Stomach (tissue), 4 donors: ENCODE results near the gene DCST2.

ENCODE experiments used
- EP300 ChIP-seq: sonication (generic); formaldehyde crosslinking; IDR thresholded peaks from one replicate; pipeline ENCODE4 v1.6.1; 2017; ENCODE audit warnings: antibody characterized with exemption
- POLR2AphosphoS5 ChIP-seq, 3 donors: sonication (generic); formaldehyde crosslinking; IDR thresholded peaks; one replicate each; pipeline ENCODE4 v1.6.1; 2016; ENCODE audit warnings: antibody characterized with exemption in 3 of 3
- TF ChIP-seq, protein P1 (sequence below), 7 experiments: fragments of 450-650 bp in 4 of 7; fragments of 200-600 bp in 3 of 7; sonication (generic) in 3 of 7; IDR thresholded peaks; one replicate each; pipeline ENCODE4 v1.5.1; 2016 to 2019; ENCODE audit warnings: antibody characterized with exemption in 7 of 7, control low read depth in 2 of 7, mild to moderate bottlenecking in 1 of 7

GRCh38 chr1:155030899-155031298, 2.7 kb downstream of the DCST2 start:
- TF ChIP-seq, protein P1, sequence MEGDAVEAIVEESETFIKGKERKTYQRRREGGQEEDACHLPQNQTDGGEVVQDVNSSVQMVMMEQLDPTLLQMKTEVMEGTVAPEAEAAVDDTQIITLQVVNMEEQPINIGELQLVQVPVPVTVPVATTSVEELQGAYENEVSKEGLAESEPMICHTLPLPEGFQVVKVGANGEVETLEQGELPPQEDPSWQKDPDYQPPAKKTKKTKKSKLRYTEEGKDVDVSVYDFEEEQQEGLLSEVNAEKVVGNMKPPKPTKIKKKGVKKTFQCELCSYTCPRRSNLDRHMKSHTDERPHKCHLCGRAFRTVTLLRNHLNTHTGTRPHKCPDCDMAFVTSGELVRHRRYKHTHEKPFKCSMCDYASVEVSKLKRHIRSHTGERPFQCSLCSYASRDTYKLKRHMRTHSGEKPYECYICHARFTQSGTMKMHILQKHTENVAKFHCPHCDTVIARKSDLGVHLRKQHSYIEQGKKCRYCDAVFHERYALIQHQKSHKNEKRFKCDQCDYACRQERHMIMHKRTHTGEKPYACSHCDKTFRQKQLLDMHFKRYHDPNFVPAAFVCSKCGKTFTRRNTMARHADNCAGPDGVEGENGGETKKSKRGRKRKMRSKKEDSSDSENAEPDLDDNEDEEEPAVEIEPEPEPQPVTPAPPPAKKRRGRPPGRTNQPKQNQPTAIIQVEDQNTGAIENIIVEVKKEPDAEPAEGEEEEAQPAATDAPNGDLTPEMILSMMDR (IDR thresholded peaks at IDR 0.05) = no peak
- TF ChIP-seq POLR2AphosphoS5 (IDR thresholded peaks at IDR 0.05) (no peak), EP300 (no peak)
